Skeletal muscle cell (primary cell): ENCODE measurements around the gene ZNF69.
"Not testable (repeated sequence)": the region's sequence is repeated elsewhere in the genome, so short reads cannot be mapped to it uniquely, and the experiment has no call there.

Source experiments
- DNase-seq: peaks from one replicate; pipeline ENCODE4 v3.0.0-alpha.2; 2010; ENCODE audit warnings: low read depth
- H3K4me3 ChIP-seq: 2 replicates; pipeline ENCODE4 v1.5.1; 2011; ENCODE audit warnings: low read depth, mild to moderate bottlenecking, control low read depth, low read length, moderate library complexity

The ZNF69 gene

DNA sequence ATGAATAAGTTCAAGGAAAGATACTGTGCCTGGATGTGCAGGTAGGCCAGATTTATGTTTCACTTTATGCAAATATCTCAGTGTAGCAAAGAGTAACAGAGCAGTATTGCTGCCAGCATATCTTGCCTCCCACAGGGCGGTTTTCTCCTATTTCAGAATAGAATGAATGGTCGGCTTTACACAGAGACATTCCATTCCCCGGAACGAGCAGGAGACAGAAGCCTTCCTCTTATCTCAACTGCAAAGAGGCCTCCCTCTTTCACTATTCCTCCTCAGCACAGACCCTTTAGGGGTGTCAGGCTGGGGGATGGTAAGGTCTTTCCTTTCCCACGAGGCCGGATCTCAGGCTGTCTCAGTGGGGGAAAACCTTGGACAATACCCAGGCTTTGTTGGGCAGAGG, 2.3 kb downstream of the ZNF69 start:
- H3K4me3 ChIP-seq, DNase-seq: not testable (repeated sequence)

DNA sequence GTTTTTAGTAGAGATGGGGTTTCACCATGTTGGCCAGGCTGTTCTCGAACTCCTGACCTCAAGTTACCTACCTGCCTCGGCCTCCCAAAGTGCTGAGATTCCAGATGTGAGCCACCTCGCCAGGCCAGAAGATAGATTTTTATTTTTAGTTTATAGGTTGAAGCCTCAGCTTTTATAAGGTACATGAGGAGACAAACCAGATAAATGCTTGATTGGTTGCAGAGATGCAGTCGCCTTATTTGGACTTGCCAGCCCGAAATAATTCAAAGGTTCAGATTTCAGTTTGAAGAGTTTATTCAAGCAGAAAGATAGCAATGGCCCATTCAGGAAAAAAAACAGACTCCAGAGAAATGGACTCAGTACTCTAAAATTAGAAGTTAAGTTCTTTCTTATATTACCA, 3.1 kb downstream of the ZNF69 start:
- no peak for DNase-seq
- no peak overlapping the region for H3K4me3 ChIP-seq

DNA sequence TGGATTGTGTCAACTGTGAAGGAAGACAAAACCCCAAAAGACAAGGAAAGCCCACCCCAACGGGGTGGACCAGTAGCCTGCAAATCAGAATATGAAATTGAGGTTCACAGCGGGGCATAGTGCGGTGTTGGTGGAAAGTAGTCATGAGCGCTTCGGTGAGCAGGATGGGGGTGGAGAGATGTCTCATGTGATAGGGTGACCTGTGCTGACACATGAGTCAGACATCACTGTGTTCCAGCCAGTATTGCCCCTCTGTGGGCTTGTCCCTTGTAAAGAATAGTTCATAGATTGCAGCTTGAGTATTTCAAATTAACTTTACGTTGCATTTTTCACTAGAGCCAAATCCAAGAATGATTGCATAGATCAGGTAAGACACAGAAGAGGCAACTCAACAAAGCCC, 7.3 kb downstream of the ZNF69 start:
- DNase-seq: no peak
- H3K4me3 ChIP-seq: no peak overlapping the region

DNA sequence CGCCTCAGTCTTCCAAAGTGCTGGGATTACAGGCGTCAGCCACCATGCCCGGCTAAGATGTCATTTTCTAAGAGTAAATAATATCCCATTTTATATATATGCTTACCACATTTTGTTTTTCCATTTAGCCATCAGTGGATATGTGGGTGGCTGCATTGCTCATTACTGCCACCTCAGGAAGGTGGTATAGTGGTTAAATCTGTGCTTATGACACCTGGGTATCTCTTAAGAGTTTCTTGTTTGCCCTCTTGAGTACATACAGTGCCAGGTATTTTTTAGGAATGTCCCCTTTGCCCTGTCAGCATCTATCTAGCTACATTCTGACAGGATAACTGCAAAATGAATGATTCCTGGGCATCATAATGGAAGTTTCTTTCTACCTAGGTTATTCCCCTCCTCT, 14.6 kb downstream of the ZNF69 start:
- no peak overlapping the region for H3K4me3 ChIP-seq
- DNase-seq: no peak

DNA sequence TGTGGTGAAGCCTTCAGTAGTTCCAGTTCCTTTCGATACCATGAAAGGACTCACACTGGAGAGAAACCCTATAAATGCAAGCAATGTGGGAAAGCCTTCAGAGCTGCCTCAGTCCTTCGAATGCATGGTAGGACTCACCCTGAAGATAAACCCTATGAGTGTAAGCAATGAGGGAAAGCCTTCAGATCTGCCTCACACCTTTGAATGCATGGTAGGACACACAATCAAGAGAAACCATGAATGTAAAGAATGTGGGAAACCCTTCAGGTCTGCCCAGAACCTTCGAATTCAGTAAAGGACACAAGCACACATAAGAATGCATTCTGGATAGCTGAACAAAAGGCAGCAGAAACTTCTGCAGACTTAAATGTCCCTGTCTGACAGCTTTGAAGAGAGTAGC, 18.3 kb downstream of the ZNF69 start:
- DNase-seq: no peak
- no peak overlapping the region for H3K4me3 ChIP-seq

DNA sequence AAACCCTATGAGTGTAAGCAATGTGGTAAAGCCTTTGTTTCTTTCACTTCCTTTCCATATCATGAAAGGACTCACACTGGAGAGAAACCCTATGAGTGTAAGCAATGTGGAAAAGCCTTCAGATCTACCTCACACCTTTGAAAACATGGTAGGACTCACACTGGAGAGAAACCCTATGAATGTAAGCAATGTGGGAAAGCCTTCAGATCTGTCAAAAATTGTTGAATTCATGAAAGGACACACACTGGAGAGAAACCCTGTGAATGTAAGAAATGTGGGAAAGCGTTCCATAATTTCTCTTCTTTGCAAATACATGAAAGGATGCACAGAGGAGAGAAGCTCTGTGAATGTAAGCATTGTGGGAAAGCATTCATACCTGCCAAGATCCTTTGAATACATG, 24.4 kb downstream of the ZNF69 start:
- DNase-seq, H3K4me3 ChIP-seq: not testable (repeated sequence)

- DNase-seq, H3K4me3 ChIP-seq: not testable (repeated sequence)
Observed at GRCh38 chr19:11914417-11915051, 27.0 kb downstream of the ZNF69 start.

DNA sequence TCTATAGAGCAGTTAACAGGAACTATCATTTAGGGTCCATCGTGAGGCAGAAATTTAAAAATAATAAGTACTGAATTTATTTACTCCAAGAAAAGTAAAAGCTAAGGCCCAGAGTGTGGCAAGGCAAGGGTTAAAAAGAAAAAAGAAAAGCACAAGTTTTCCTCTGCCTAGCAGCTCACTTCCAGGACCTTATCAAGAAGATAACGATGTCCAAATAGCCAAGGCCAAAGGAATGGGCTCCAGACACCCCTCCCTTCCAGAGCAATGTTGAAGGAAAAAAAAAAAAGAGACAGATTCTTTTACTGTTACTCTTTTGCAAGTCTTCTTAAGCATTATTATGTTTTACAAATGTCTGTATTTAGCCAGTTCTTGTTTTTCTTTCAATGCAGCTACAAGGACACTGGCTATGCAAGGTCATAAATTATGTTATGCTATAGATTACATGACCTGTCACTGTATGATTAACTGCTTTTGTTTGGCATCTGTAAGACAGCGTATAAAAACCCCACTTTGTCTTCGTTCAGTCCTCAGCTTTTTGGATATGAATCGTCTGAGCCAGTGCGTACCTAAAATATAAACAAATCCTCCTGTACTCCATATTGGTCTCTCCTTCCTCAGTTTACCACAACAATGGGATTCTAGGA, 34.4 kb downstream of the ZNF69 start:
- no peak overlapping the region for H3K4me3 ChIP-seq
- DNase-seq: no peak

DNA sequence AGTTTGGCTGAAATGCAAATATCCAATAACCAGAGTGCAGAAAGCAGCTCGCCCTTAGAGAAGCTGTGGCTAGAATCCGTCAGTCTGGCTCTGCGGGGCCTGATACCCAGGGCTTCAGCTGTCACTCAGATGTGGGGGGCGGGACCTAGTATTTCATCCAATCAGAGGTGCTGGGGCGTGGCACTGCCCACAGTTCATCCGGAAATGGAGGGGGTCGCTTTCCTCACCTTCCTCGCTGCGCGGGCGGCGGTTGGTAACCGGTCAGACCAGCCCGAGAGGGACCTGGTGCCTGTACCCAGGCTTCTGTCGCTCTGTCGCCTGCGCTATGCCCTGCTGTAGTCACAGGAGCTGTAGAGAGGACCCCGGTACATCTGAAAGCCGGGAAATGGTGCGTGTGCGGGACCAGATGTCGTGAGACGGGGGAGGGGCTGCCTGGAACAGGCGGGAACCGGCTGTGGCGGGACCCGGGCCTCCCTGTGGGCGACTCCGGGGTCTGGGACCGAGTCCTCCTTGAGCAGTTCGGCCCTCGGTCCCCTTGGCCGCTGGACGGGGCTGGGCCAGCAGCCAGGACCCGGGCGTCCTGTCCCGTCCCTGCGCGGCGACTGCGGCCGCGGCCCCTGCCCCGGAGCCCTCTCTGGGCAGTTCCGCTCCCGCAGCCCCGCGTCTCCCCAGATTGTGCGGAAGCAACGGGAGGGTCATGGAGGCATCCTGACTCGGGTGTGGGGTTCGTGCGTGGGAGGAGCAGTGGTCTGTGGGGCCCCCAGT, 37.5 kb downstream of the ZNF69 start, which contains the start of gene ZNF700:
Gene ZNF700 (plus strand): TSS at position 222 of the 765 bp plus-strand sequence. CDS start 104 bp downstream, at position 326.
- peak within 1 kb of the TSS; percentile 90 for H3K4me3 ChIP-seq
- peak; percentile 57 for DNase-seq

GRCh38 chr19:11925651-11926187, 38.1 kb downstream of the ZNF69 start:
- DNase-seq: not testable (repeated sequence)
- H3K4me3 ChIP-seq: peak overlapping the region; percentile 90

DNA sequence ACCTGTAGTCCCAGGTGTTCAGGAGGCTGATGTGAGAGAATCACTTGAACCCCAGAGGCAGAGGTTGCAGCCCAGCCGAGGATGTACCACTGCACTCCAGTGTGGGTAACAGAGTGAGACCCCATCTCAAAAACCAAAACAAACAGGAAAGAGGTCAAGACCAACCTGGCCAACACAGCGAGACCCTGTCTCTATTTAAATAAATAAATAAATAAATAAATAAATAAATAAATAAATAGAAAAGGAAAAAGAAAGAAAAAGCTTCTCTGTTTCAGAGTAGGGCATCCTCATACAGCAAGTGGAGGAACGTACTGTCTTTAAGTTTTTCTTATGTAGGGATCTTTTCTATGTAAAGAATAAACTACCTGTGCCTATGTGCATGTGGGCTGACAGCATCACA, 39.6 kb downstream of the ZNF69 start:
- no peak for DNase-seq
- H3K4me3 ChIP-seq: no peak overlapping the region

DNA sequence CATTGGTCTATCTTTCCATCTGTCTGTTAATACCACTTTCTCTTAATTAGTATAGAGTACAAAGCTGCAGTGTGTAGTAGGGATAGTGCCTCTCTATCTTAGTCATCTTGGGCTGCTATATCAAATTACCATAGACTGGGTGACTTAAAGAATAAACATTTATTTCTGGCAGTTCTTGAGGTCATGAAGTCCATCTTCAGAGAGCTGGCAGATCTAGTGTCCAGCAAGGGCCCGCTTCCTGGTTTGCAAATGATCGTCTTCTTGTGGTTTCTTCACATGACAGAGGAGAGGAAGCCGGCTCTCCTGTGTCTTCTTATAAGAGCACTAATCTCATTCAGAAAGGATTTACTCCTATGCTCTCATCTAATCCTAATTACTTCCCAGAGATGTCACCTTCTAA, 43.5 kb downstream of the ZNF69 start:
- no peak overlapping the region for H3K4me3 ChIP-seq
- DNase-seq: no peak

- H3K4me3 ChIP-seq: no peak overlapping the region
- DNase-seq: no peak
Observed at GRCh38 chr19:11931513-11931912, 43.9 kb downstream of the ZNF69 start.

GRCh38 chr19:11935829-11936228, 48.2 kb downstream of the ZNF69 start:
- DNase-seq, H3K4me3 ChIP-seq: not testable (repeated sequence)

GRCh38 chr19:11938383-11938782, 50.8 kb downstream of the ZNF69 start:
- not testable (repeated sequence) for H3K4me3 ChIP-seq, DNase-seq

DNA sequence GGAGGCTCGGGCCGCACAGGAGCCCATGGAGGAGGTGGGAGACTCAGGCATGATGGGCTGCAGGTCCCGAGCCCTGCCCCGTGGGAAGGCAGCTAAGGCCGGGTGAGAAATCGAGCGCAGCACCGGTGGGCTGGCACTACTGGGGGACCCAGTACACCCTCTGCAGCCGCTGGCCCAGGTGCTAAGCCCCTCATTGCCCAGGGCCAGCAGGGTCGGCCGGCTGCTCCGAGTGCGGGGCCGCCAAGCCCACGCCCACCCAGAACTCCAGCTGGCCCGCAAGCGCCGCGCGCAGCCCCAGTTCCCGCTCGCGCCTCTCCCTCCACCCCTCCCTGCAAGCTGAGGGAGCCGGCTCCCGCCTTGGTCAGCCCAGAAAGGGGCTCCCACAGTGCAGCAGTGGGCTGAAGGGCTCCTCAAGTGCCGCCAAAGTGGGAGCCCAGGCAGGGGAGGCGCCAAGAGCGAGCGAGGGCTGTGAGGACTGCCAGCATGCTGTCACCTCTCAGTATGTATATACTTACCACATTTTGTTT, 53.8 kb downstream of the ZNF69 start:
- H3K4me3 ChIP-seq, DNase-seq: not testable (repeated sequence)

DNA sequence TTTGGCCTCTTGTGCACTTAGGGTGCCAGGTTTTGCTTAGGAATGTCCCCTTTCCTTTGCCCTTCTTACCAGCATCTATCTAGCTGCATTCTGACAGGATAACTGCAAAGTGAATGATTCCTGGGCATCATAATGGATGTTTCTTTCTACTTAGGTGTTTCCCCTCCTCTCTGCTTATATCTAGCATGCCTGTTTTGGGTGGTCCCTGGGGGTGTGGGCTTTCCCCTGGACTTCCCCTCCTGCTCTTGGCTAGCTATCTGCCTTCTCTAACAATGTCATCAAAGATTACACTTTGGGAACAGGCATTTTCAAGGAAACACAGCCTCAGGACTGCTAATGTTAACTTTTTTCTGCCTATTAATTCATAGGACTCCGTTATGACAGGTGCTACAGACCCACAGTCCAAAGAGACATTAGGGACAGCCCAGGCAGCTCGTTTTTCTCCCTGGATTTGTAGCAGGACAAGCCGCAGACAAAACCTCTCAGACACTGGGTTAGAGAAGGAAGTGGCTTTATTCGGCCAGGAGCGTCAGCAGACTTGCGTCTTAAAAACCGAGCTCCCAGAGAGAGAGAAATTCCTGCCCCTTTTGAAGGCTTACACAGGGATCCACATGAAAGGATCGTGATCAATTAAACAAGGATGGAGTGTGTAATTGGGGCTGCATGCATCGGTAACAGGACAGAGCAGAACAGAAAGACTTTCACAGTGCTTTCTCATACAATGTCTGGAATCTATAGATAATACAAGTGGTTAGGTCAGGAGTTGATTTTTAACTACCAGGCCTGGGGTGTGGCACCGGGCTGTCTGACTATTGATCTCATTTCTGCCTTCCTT, 54.6 kb downstream of the ZNF69 start:
- no peak for DNase-seq

DNA sequence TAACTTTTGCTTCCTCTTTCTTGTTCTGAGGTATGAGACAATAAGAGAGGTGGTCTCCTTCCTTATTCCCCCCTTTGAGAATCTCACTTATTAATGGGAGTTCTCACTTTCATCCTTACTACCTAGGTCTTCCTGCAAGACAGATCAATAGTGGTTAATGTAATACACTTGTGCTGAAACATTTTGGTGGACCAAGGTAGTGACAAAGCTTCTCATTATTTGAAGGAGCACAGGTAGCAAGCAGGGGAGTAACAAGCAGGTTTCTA, 55.2 kb downstream of the ZNF69 start:
- H3K4me3 ChIP-seq: no peak overlapping the region

More for the DNA sequence above, 54.6 kb downstream of the ZNF69 start:
- H3K4me3 ChIP-seq: no peak overlapping the region

DNA sequence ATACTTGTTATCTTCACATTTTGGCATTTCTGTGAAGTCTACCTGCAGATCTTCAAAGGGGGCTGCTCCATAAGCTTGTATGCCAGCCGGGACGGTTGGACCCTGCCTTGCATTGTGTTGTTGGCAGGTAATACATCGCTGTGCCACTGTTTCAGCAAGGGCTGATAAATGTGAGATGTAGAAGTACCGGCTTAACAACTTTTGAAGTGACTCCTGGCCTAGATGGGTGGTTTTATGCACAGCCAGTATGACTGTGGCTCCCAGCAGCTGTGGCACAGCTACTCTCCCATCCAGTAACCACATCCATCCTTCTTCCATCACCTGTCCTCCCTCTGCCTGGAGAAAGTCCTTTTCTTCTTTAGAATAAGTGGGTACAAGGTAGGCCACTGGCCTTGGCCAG, 57.1 kb downstream of the ZNF69 start:
- no peak for DNase-seq

More for the DNA sequence above, 55.2 kb downstream of the ZNF69 start:
- DNase-seq: no peak

More for the DNA sequence above, 57.1 kb downstream of the ZNF69 start:
- H3K4me3 ChIP-seq: no peak overlapping the region
